HepG2 (cell line): ENCODE results near the gene RAD50.

Source experiments
- HMGA1 ChIP-seq: sonication (generic); formaldehyde crosslinking; conservative IDR thresholded peaks from 2 replicates; pipeline ENCODE4 v1.4.0; 2020; ENCODE audit warnings: missing genetic modification reagents
- POLR2AphosphoS5 ChIP-seq: IDR thresholded peaks from 2 replicates; pipeline ENCODE4 v1.6.1; 2012; ENCODE audit warnings: low read depth, low read length

DNA sequence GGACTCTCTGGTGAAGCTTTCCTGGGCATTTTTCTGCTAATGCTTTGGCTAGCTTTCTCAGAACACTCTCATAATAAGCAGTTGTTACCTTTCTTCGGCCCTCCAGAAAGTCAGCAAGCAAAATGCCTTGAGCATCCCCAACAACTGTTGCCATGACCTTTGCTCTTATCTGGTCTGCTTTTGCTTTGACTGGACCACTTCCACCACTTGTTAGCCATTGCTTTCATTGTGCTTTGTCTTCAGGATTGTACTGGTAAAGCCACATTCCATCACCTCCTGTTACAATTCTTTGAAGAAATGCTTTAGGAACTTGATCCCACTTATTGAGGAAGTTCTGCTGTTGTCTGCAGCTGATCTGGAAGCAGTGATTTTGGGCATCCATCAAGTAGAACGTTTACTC, 35.7 kb downstream of the RAD50 start:
- no peak for TF ChIP-seq POLR2AphosphoS5
- TF ChIP-seq HMGA1 (CRISPR knock-in tag): no peak
